Heart right ventricle (tissue), 16 donors: ENCODE results near the gene ABCA10. TPM values are rescaled to one million over a fixed set of nuclear protein-coding genes. Genes with fewer than 3 reads are reported as not detected.

Source experiments
- ATAC-seq, 8 donors: fragments of 200-7000 bp; cut with Tn5 transposase; one replicate each; pipeline ENCODE4 v1.9.1; 2020; ENCODE audit warnings: mild to moderate bottlenecking in 8 of 8, moderate library complexity in 8 of 8, moderate number of reproducible peaks in 1 of 8
- DNase-seq, 2 donors: peaks; one replicate each; pipeline ENCODE4 v3.0.0-alpha.2; 2020
- H3K27ac ChIP-seq, 10 donors: fragments of 200-600 bp; sonication (generic) in 2 of 10; one replicate each; pipeline versions ENCODE4 v1.5.0 to v1.8.0; 2020 to 2022; ENCODE audit warnings: mild to moderate bottlenecking in 3 of 10
- H3K27me3 ChIP-seq, 7 donors: fragments of 200-600 bp; one replicate each; pipeline ENCODE4 v1.8.0; 2021 to 2022; ENCODE audit warnings: mild to moderate bottlenecking in 2 of 7
- H3K36me3 ChIP-seq, 9 donors: fragments of 200-600 bp; sonication (generic) in 1 of 9; one replicate each; pipeline versions ENCODE4 v1.5.0 to v1.8.0; 2020 to 2022; ENCODE audit warnings: mild to moderate bottlenecking in 2 of 9
- H3K4me1 ChIP-seq, 9 donors: fragments of 200-600 bp; sonication (generic) in 1 of 9; one replicate each; pipeline versions ENCODE4 v1.5.0 to v1.8.0; 2020 to 2022; ENCODE audit warnings: mild to moderate bottlenecking in 4 of 9
- H3K4me3 ChIP-seq, 10 donors: fragments of 200-600 bp; sonication (generic) in 2 of 10; one replicate each; pipeline versions ENCODE4 v1.5.0 to v1.8.0; 2020 to 2022; ENCODE audit warnings: mild to moderate bottlenecking in 7 of 10, moderate library complexity in 2 of 10
- H3K9me3 ChIP-seq, 11 donors: fragments of 200-600 bp in 10 of 11; sonication (generic) in 2 of 11; one replicate each; pipeline versions ENCODE4 v1.5.0 to v1.8.0; 2013 to 2022; ENCODE audit warnings: mild to moderate bottlenecking in 2 of 11, control low read depth in 1 of 11, moderate library complexity in 1 of 11
- CTCF ChIP-seq, 9 donors: fragments of 200-600 bp; sonication (generic) in 2 of 9; IDR thresholded peaks; one replicate each; pipeline versions ENCODE4 v1.5.0 to v1.8.0; 2021 to 2022; ENCODE audit warnings: antibody characterized with exemption in 9 of 9, mild to moderate bottlenecking in 5 of 9, moderate library complexity in 1 of 9
- WGBS, 2 donors: extraction: QIAGEN DNeasy Blood & Tissue Kit; methylation state at CpG; one replicate each; pipeline ENCODE4 v1.1.7; 2013; ENCODE audit warnings: inconsistent platforms in 1 of 2; 5-methylcytosine and 5-hydroxymethylcytosine counted together
- intact Hi-C, 10 donors: fragments of 100-400 bp; cut with DNase I; formaldehyde crosslinking; loops; one replicate each; pipeline versions ENCODE4 v1.11.1 to v1.14.2; 2022
- polyA plus RNA-seq, 2 donors: library from polyadenylated mRNA; stranded (reverse); fragments of 200-250 nt; gene quantifications; one replicate each; pipeline ENCODE4 v1.2.3, GENCODE V29; 2013
- total RNA-seq, 10 donors: library from RNA; stranded (reverse); fragmentation: NEBNext Ultra II Directional in 3 of 10; extraction: Animal tissue kit (Norgen Biotek cat#: 25700) in 3 of 10; gene quantifications; one replicate each; pipeline versions ENCODE4 v1.2.1 to v1.2.4, GENCODE V29; 2021 to 2023
- donor health status: Arrhythmogenic right ventricular cardiomyopathy.
- donor health status: ischemic (EF 13 %, LVEDD 7.1; RV severe dilation, severe dysfunction).
- donor health status: healthy with polysubstance abuse.
- donor health status: DM: no; HTN: yes; CAD: no.
- donor health status: DM: no; HTN: no; CAD: no.
- donor health status: ischemic (EF 25% LVEDD 6.9; RV normal size, moderate dysfunction).
- donor health status: ischemic (EF 25% LVEDD 5.7; RV mildly dilated, moderate dysfunction).
- donor health status: healthy.
- donor health status: DM: yes; HTN: yes; CAD: no.
- donor health status: Ischemic cardiomyopathy.
- donor health status: ischemic (EF 35%, LVEDD 5.7; RV mildly dilated, moderate dysfunction).
- donor health status: nonischemic (EF 11% LVEDD 7.7; RV severe dilation, severe dysfunction).
- donor health status: DM: yes; HTN: yes; CAD: no.
- donor health status: PGD.
- donor health status: ischemic (EF 29% LVEDD 5.4; RV normal size, mild dysfunction).
- donor health status: nonischemic (EF 23%, LVEDD 6.1; RV moderate dilation, normal function).

The ABCA10 gene
- total and polyA plus RNA-seq, 12 donors, result 1.0 to 60.9 (median 3.6) TPM

DNA sequence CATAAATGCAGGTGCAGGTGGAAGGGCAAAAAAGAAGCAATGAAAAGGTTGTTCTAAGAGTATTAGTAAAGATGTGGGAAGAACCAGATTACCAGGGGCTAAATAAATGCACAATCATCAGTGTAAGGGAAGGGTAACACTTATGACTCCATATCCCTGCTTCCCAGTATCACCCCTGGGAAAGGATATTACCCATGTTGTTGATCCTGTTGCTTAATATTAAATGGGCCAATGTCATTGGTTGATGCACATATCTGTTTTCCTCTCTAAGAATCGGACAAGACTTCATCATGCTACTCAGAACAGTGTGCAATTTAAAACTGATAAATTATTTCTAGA, 52.2 kb downstream of the ABCA10 start:
- Histone ChIP-seq H3K27ac (peak overlapping the region in 1 of 10 donors; percentile 64), H3K9me3 (no peaks in the 10 kb centered on the region), H3K27me3 (no peaks in the 10 kb centered on the region), H3K4me3 (no peak overlapping the region), H3K36me3 (peaks cover 0 to 17% (median 0%) of the 10 kb centered on the region in 9 donors), H3K4me1 (peaks cover 0 to 30% (median 0%) of the 10 kb centered on the region in 9 donors)
- ATAC-seq (no peak), DNase-seq (no peak)
- WGBS, 2 donors, result 88 to 93% methylated on average over 1 of the region's 1 CpG
- intact Hi-C loops, result no loop called here
- TF ChIP-seq CTCF (IDR thresholded peaks at IDR 0.05), result no peak

- Histone ChIP-seq H3K27me3 (no peaks in the 10 kb centered on the region), H3K9me3 (no peaks in the 10 kb centered on the region), H3K27ac (peak overlapping the region in 1 of 10 donors; percentile 64), H3K4me3 (no peak overlapping the region), H3K4me1 (peaks cover 0 to 35% (median 0%) of the 10 kb centered on the region in 9 donors), H3K36me3 (peaks cover 0 to 17% (median 0%) of the 10 kb centered on the region in 9 donors)
- no peak for TF ChIP-seq CTCF (IDR thresholded peaks at IDR 0.05)
- intact Hi-C loops, result no loop called here
- WGBS, 2 donors, result 81 to 83% methylated on average over 4 of the region's 4 CpGs
- peak in 2 of 8 donors; percentile 37 to 77 for ATAC-seq
- DNase-seq, result no peak
Measured at GRCh38 chr17:69175625-69176456, 52.8 kb downstream of the ABCA10 start.

DNA sequence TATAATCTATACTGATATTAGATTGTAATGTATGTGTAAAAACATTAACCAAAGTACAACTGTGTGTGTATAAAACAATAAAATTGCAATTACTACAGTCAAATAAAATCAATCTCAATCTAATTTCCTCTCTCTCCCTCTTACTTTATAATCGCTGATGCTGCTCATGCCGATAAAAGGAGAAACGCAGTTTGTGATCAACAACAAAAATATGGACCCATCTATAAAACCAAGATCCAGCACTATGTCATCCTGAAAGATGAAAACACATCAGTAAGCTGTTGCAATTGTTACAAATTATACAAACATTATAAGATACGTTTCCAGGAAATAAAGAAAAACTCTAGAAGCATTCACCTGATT, 53.4 kb downstream of the ABCA10 start:
- no peaks in the 10 kb centered on the region for H3K27me3 ChIP-seq
- ATAC-seq (no peak), DNase-seq (no peak)
- H3K27ac ChIP-seq, result peak overlapping the region in 1 of 10 donors; percentile 64
- peaks cover 0 to 17% (median 0%) of the 10 kb centered on the region in 9 donors for H3K36me3 ChIP-seq
- no peak overlapping the region for H3K4me3 ChIP-seq
- no peak for TF ChIP-seq CTCF (IDR thresholded peaks at IDR 0.05)
- no peaks in the 10 kb centered on the region for H3K9me3 ChIP-seq
- intact Hi-C loops, result no loop called here
- 91 to 93% methylated on average over 4 of the region's 4 CpGs for WGBS, 2 donors
- H3K4me1 ChIP-seq, result peaks cover 0 to 38% (median 0%) of the 10 kb centered on the region in 9 donors

DNA sequence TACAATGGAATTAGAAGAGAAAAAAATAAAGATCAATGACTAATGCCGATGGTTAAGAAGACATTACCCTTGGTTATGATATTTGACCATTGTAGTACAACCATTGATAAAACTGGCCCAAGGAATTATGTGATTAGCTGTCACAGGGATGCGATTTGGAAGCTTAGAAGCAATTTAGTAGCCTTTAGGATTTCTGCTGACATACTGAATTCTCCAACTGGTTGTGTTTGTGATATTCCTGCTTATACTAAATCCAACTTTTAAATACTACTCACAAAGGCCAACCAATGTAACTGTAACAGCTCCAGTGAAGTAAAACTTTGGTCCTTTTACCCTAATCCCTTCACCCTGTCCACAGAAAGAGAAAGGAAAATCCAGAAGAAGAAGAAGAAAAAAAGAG, 55.5 kb downstream of the ABCA10 start:
- intact Hi-C loops, result no loop called here
- Histone ChIP-seq H3K36me3 (peaks cover 0 to 17% (median 0%) of the 10 kb centered on the region in 9 donors), H3K9me3 (no peaks in the 10 kb centered on the region), H3K27ac (no peak overlapping the region), H3K4me3 (no peak overlapping the region), H3K27me3 (no peaks in the 10 kb centered on the region), H3K4me1 (peaks cover 0 to 32% (median 0%) of the 10 kb centered on the region in 9 donors)
- DNase-seq, result no peak
- TF ChIP-seq CTCF (IDR thresholded peaks at IDR 0.05), result no peak
- no peak for ATAC-seq
- WGBS, 2 donors, result 75 to 94% methylated on average over 2 of the region's 2 CpGs
